NCI-H774 (cell line): ENCODE results near the gene TEX53.
A peak's percentile ranks its signal among the peaks of the same experiment; 100 is the strongest.

Experiments used
- DNase-seq: peaks from one replicate; lab custom pipeline; 2025; lab: John Stamatoyannopoulos, UW

Gene TEX53

GRCh38 chr9:114638404-114638803 is 19.2 kb downstream of the TEX53 start:
- no peak for DNase-seq

GRCh38 chr9:114634387-114634786 is 23.2 kb downstream of the TEX53 start:
- DNase-seq: no peak

GRCh38 chr9:114633438-114634089 is 24.0 kb downstream of the TEX53 start:
- DNase-seq: no peak

- no peak for DNase-seq
These were observed 26.4 kb downstream of the TEX53 start for GRCh38 chr9:114631166-114631565.

GRCh38 chr9:114629563-114630090 is 28.0 kb downstream of the TEX53 start:
- no peak for DNase-seq

GRCh38 chr9:114627553-114627952 is 30.1 kb downstream of the TEX53 start:
- no peak for DNase-seq

- no peak for DNase-seq
These were observed 31.1 kb downstream of the TEX53 start for GRCh38 chr9:114626415-114627020.

- DNase-seq: no peak
These were observed 32.9 kb downstream of the TEX53 start for GRCh38 chr9:114624677-114625076.

GRCh38 chr9:114621975-114622609 is 35.5 kb downstream of the TEX53 start:
- DNase-seq: no peak

- no peak for DNase-seq
These were observed 36.0 kb downstream of the TEX53 start for GRCh38 chr9:114621561-114621960.

- no peak for DNase-seq
These were observed 38.3 kb downstream of the TEX53 start for GRCh38 chr9:114619191-114619761.

GRCh38 chr9:114616684-114617520 is 40.7 kb downstream of the TEX53 start:
- DNase-seq: no peak

GRCh38 chr9:114614373-114614772 is 43.2 kb downstream of the TEX53 start:
- no peak for DNase-seq

GRCh38 chr9:114613919-114614318 is 43.7 kb downstream of the TEX53 start:
- no peak for DNase-seq

- no peak for DNase-seq
These were observed 44.5 kb downstream of the TEX53 start for GRCh38 chr9:114613087-114613486.

- DNase-seq: no peak
These were observed 45.2 kb downstream of the TEX53 start for GRCh38 chr9:114612272-114612923.

GRCh38 chr9:114611516-114612271 is 45.9 kb downstream of the TEX53 start:
- DNase-seq: peak; percentile 13

GRCh38 chr9:114608525-114608796 is 49.1 kb downstream of the TEX53 start:
- no peak for DNase-seq

GRCh38 chr9:114607671-114608524 is 49.7 kb downstream of the TEX53 start:
- no peak for DNase-seq

- no peak for DNase-seq
These were observed 50.9 kb downstream of the TEX53 start for GRCh38 chr9:114606597-114607207.
